NCI-H146 treated with DMSO at 0.1 percent for 48 hours (cell line): ENCODE measurements around the gene TMSB15C.
"Not testable (repeated sequence)": the region's sequence is repeated elsewhere in the genome, so short reads cannot be mapped to it uniquely, and the experiment has no call there.

Source experiments
- DNase-seq: peaks from one replicate; lab custom pipeline; 2025; ENCODE audit not compliant: unreplicated experiment; lab: John Stamatoyannopoulos, UW

The TMSB15C gene

DNA sequence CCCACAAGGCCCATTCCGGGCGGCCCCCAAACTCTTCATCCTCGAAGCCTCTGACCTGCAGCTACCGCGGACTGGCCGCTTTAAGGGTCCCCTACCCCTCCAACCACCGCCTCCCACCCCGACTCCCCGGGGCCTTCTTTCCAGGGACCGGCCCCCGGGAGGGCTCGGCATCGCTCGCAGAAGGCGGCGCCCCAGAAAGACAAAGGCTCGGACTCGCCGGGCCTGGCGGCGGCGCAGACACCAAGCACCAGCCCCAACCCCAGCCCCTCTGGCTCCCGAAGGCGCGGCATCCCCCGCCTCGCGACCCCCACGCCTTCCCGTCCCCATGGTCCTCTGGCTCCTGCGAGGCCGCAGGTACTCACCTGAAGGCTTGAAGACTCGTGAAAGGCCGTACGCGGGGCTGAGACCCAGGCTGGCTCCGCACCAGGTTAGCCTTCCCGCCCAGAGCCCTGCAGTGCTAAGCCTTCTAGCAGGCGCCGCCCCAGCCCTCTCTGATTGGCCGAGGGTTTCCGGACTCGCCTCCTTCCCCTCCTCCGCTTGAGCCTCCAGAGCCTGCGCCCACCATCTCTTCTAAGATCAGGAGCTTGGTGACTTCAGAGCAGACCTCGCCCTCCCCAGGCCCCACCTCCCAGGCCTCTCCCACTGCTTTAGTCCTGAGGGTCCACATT is at the start of gene TMSB15C:
Gene TMSB15C, minus strand, starts transcription at position 459 of the 668 bp plus-strand sequence.
- DNase-seq = not testable (repeated sequence)

DNA sequence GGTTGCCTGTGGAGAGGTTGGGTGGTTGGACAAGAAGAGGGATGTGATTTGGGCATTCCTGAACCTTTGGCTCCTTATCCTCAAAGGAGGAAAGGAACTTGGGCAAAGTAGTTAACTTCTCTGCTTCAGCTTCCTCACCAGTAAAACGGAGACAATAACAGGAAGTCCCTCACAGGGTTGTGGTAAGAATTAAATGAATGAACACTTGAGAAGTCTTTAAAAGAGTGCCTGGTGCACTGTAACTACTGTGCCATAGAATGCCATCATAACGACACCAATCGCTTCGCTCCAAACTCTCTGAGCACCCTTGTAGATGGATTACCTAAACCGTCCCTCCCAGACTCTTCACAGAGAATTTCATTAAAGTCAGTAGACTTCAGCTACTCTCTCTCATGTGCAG is 46.8 kb upstream of the TMSB15C start:
- no peak for DNase-seq

DNA sequence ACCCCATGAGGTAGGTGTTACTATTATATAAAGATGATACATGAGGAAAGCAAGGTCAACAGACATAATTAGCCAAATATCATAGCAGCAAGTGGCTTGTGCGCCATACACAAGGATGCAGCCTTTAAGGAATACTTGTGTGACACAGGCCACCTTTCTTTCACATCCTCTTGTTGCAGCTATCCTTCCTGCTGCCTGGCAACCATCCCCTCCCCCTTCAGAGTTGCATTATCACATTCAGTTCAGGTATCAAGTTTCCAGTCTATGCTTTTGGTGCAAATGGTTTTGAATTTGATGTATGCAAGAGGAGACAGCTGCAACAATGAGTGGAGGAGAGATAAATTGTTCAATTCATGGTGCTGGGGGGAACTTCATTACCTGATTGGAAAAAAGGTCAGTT is 42.7 kb upstream of the TMSB15C start:
- peak; percentile 64 for DNase-seq

DNA sequence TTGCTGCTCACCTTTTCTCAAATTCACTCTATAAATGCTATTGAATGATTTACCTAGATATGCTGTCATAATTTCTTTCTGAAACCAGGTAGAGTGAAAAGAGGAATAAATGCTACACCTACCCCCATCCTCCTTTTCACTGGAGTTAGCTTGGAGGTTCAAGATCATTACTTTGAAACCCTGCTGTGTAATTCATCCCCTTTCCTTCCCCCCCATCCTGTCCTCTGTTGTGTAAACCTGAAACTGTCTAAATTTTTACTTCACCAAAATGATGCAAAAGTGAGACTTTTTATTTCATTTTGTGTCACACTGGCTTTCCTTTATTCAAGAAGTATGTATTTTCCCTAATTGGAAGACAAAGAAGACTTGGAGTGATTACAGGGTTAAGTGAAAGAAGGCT is 41.7 kb upstream of the TMSB15C start:
- DNase-seq = no peak

DNA sequence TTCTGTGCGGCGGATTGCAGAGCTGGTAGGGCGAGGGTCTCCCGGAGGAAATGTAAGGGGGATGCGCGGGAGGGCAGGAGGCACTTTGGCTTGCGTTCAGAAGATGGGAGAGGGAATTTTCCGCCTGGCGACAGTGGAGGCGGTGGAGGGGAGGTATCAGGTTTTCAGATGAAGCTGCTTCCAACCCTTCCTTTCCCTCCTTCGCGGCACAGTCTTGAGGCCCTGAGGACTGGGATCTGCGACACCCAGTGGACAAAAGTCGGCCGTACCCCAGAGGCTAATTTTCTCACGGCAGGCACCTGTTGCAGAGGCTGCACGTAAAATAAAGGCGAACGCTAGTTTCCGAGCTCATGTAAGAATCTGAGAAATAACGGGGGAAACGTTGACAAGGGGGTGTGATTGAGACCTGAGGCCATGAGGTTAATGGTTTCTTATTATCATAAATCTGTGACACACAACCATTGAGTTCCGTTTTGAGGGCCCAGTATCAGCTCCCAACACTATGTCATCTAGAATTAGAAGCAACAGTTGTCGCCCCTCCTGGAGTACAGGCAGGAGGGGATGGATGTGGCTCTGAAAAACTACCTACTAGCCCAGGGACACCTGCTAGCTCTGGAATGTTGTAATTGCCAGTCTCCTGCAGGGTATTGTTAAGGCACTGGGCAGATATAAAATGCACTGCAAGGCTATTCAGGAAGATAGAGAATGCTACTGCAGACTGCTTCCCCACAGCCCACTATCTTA is 37.4 kb upstream of the TMSB15C start:
- peak; percentile 27 for DNase-seq

DNA sequence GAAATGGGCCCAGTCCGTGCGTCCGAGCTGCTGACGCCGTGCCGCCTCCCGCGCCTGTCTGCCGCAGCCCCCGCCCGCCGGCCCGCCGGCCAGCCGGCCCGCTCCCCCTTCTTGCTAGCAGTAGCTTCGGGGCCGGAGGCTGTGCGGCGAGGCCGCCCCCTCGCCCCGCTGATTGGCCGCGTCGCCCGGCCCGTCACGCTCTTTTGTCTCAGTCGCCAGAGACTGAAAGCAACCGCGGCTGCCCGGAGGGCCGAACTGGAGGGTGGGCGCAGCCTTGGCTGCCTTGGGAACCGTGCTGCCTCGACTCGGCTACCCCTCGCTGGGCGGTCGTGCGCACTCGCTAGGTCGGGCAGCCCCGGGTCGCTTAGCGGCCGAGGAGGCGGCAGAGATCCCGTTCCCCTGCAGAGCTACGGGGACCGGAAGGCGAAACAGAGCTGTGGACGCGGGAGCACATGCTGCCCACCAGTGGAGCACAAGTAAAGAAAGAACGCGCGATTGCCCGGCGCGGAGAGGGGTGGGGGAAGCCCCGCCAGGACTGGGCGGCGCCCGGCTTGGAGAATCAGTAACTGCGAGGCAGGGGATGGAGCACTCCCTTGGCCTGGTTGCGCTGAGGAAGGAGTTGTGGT is 36.4 kb upstream of the TMSB15C start, which contains the start of gene ZCCHC18:
Gene ZCCHC18, plus strand, starts transcription at position 198 of the 626 bp plus-strand sequence. CDS start 1,589 bp downstream, outside the sequence.
- DNase-seq = peak; percentile 48

DNA sequence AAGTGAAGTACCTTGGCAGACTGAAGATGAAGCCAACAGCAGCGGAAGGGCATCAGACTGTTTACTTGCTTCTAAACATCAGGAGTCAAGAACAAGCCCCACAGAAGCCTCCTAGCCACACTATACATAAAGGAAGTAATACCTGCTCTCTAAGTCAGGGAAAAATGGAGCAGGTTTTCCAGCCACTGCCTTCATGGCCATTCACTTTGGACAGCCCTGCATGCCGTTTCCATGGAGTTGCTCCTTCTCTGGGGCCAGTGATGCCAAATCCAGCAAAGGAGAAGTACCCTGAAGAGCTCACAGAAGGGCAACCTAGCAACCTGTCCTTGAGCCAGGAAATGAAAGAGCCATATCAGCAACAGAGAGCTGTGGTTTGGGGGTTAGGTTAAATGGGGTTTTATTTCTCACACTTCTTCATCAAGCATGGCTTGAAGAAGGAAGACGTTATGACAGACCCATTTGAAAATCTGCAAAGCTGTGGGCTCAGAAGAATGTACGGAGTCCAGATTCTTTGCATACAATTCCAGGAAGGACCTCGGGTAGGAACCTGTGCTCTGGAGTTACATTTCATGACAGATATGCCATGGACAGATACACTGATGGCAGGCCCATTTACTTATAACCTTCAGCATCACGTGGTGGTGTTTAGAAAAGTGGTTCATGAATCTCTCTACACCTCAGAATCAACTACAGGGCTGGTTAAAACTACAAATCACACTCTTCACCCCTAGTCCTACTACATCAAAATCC is 34.6 kb upstream of the TMSB15C start:
- DNase-seq = not testable (repeated sequence)

DNA sequence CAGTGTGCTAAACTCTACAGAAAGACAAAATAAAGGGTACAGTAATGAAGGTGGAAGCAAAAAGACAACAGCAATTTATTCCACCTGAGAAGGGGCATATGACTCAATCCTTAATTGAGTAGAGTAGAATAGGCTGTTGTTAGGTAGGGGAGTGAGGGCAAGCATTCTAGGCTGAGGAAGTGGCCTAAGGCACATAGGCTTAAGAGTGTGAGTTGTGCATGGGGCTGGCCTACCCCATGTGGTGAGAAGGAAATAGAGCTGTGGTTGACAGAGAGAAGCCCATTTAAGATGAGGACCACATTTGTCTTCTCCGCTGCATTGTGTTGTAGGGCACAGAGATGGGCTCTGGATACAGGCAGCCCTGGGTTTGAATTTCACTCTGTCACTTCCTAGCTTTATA is 32.9 kb upstream of the TMSB15C start:
- no peak for DNase-seq

DNA sequence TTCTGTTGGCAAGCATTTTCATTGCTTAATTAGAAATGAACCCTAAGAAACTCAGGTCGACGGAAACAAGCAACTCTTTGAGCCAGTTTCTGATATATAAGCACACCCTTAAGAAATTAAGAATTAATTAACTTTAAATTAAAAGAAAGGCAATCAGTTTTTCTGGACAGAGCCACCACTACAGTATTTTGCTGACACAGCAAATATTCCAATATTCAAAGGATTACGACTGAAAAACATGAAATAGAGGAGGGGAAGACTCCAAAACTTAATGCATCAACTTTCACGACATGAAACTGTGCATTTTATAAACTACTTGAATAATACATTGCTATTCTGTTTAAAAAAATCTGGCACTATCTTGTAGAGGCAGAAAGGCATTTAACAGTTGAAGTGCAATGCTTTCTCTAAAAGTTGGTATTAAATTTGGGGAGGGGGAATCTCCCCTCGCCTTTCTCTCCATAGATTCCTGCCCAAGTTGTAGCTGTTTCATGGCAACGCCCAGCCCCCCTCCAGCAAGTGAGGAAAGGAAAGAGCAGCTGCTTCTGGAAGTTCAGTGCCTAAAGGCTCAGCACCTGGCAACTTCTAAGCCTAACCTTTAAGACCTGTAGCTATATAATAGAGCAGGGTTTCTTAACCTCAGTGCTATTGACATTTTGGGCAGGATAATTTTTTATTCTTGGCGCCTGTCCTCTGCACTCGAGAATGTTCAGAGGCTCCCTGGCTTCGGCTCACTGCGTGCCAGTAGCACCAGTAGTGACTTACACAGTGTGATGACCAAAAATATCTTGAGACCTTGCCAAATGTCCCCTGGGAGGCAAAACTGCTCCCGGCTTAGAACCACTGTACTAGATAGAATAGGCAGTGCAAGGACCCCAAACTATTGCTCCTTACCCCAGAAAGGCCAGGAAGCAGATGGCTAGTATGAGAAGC is 29.6 kb upstream of the TMSB15C start:
- no peak for DNase-seq

DNA sequence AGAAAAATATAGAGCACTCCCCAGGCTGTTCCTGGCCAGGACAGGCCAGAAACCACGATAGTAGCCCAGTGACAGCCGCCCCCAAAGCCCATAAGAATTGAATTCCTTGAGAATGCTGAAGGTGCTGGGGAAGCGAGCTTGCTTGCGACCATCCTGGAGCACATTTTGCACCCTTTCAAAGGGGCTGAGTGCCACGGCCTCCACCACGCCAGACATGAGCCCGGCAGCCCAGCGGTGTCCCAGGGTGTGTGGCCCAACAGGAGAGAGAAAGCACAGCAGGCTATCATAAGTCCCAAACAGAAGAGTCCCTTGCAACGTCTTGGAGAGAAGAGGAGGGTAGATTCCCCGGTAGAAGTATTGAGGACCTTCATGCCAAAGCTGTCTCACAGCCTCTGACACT is 28.6 kb upstream of the TMSB15C start:
- DNase-seq = no peak

DNA sequence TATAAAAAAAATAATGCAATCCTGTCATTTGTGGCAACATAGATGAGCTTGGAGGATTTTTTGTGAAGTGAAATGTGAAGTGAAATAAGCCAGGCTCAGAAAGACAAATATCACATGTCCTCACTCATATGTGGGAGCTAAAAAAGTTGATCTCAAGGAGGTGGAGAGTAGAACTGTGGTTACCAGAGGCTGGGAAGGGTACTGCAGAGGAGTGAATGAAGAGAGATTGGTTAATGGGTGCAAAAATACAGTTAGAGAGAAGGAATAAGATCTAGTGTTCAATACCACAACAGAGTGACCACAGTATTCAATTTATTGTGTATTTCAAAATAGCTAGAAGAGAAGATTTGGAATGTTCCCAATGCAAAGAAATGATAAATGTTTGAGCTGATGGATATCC is 22.9 kb upstream of the TMSB15C start:
- no peak for DNase-seq

DNA sequence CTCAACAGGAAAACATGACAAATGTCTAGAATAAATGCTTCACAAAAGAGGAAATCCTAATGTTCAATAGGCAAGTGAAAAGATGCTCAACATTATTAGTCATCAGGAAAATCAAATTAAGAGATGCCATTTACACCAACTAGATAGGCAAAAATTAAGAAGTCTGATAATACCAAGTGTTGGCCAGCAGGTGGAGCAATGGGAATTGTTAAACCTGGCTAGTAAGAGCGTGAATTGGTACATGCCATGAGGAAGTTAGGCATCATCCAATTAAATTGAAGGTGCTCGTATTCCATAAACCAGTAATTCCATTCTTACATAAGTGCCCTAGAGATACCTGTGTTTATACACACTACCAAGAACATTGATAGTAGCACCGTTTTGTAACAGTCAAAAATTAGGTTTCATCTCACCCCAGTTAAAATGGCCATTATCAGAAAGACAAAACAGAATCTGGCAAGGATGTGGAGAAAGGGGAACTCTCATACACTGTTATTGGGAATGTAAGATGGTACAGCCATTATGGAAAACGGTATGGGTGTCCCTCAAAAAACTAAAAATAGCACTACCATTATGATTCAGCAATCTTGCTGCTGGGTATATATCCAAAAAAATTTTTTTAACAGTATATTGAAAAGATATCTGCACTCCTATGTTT is 22.2 kb upstream of the TMSB15C start:
- DNase-seq = peak; percentile 46

DNA sequence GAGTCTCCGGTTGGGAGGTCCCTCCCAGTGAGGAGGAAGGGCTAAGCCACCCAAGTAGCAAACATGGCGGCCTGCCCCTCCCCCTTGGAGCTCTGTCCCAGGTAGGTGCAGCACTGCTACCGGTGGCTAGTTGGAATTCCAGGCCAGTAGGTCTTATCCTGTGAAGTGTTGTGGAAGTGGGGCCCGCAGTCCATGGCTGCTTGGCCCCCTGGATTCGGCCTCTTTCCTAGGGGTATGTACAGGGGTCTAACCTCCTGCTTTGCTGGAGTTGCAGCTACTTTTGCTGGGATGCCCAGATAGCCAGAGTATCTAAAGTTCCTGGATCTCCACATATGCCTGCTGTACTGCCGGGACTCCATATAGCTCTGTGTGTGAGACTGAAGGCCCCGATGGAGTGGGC is 9.9 kb upstream of the TMSB15C start:
- no peak for DNase-seq

DNA sequence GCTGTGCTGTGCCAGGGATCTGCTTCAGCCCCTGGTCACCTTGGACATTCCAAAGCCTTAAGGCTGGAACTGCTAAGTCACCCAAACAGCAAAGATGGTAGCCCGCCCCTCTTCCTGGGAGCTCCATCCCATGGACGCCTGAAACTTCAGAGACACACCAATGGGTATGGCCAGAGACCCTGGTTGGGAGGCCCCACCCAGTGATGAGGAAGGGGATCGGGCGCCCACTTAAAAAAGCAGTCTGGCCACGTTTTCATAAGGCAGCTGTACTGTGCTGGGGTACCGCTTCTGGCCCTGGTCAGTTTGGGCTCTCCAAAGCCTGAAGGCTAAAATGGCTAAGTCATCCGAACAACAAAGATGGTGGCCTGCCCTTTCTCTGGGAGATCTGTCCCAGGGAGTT is 9.4 kb upstream of the TMSB15C start:
- no peak for DNase-seq

DNA sequence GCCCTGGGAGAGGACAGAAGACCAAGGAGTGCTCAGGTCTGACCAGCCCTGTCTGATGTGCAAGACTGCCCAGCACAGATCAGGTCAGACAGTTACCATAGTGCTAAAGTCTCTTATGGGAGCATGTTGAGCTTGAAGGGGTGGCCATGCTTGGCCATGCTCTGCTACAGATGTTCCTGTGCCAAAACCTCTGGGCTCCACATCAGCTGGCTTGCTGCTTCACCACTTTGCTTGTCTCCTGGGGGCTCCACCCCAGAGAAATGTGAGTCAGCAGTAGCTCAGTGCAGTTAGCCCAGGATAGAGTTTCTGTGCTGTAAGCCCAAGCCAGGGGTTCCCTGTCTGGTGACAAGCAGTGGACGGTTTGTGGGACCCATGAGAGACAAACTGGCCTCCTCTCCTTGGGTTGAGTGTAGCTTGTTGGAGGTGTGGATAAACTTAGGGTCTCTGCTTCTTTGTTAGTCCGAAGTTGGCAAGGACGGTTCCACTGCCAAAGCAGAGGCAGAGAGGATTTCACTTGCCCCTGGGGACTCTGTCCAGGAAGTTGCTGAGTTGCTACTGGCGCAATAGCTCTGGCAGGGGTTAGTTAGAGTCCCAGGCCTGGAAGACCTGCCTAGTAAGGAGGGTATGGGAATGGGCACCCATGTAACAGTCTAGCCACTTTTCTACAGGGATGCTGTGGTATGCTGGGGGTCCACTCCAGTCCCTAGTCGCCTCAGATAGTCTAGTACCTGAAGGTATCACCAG is 8.7 kb upstream of the TMSB15C start:
- DNase-seq = no peak

DNA sequence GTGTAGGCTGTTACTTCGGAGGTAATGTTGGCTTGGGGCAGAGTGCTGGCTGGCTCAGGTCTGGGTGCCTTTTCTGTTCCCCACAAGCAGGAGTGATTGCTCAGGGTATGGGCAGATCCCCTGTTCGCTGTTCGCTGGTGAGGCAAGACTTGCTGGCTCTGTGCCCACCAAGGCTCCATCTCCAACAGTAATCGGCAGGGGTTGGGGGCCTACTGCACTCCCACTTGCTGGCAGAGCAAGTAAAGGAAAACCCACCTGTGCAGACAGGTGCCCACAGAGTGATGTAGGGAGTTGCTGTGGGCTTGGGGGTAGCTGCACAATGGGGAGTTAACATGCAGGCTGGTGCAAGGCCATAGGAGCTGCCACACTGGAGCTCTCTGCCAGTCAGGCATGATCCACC is 8.0 kb upstream of the TMSB15C start:
- no peak for DNase-seq

DNA sequence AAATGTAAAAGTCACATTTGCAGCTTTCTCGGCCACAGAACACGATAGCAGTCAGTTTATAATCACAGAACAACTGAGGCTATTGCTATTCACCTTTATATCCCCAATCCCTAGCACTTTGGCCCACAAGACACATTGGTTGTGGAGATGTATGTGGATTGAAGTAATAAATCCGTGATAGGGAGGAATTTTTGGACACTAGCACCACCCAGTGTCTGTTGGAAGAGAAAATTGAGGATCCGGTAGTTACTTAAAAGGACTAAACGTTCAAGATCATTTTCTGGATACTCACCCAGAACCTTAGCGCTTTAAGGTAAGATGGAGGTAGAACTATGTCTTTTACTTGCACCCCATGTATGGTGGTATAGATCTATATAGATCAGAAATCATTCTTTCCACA is 1.8 kb upstream of the TMSB15C start:
- not testable (repeated sequence) for DNase-seq

DNA sequence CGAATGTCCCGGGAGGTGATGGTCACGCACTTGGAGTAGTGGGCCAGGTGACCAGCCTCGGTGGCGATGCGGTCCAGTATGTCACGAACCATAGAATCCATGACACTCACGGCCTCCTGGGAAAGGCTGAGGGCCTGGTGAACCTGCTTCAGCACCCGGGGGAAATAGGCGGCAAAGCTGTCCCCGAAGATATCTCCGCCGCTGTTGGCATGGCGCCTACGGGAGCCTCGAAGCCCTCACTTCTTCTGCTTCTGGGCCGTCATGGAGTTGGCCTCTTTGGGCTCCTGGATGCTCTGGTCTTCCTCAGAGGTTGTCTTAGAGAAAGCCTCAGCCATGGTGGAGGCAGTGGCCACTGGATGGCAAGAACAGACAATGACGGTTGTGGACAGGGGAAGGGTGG is 13.4 kb downstream of the TMSB15C start:
- not testable (repeated sequence) for DNase-seq

DNA sequence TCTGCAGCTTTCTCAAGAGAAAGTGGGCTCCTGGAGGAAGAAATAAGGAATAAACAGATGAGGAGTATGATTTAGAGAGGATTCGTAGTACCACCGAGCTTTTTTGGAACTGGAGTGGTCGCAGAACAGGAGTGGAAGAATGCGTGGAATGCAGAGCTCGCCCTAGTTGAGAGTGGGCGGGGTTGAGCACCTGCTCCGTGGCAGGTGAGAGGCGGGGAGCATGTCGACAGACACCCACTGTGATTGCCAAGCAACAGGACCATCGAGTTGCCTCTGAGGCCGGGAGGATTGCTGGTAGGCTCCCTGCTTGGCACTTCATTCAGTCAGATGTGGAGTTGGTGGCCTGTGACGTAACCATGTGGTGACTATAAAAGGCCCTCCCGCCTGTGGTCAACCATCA is 21.1 kb downstream of the TMSB15C start:
- not testable (repeated sequence) for DNase-seq
